Neural cell (in vitro differentiated cells): ENCODE results near the gene BNIP2. TPM values are rescaled to one million over a fixed set of nuclear protein-coding genes. Genes with fewer than 3 reads are reported as not detected.

Source experiments
- H2AFZ ChIP-seq: fragments of 200-600, 300-800 bp; sonication (generic), shearing (Covaris generic); 2 replicates; pipeline ENCODE4 v1.6.0; 2014; ENCODE audit warnings: low read depth, mild to moderate bottlenecking, antibody characterized with exemption, low read length, moderate library complexity
- H3F3A ChIP-seq: fragments of 200-600 bp; shearing (Covaris generic); 2 replicates; pipeline ENCODE4 v1.6.1; 2016; ENCODE audit warnings: mild to moderate bottlenecking, moderate library complexity, mixed read lengths, antibody characterized with exemption, low read length; ENCODE audit not compliant: insufficient read depth, poor library complexity, severe bottlenecking
- H3K27ac ChIP-seq: fragments of 200-600, 300-800 bp; sonication (generic), shearing (Covaris generic); 2 replicates; pipeline ENCODE4 v1.5.1; 2014; ENCODE audit warnings: mild to moderate bottlenecking, low read length, moderate library complexity
- H3K27me3 ChIP-seq: fragments of 300-800, 200-600 bp; sonication (generic), shearing (Covaris generic); 2 replicates; pipeline ENCODE4 v1.6.0; 2014; ENCODE audit warnings: mild to moderate bottlenecking, low read depth, low read length, moderate library complexity; ENCODE audit not compliant: insufficient read depth
- H3K36me3 ChIP-seq: fragments of 300-800, 200-600 bp; sonication (generic), shearing (Covaris generic); 2 replicates; pipeline ENCODE4 v1.5.1; 2014; ENCODE audit warnings: mild to moderate bottlenecking, antibody characterized with exemption, low read length, moderate library complexity; ENCODE audit not compliant: insufficient read depth
- H3K4me2 ChIP-seq: fragments of 300-800, 200-600 bp; sonication (generic), shearing (Covaris generic); 2 replicates; pipeline ENCODE4 v1.6.0; 2014; ENCODE audit warnings: mild to moderate bottlenecking, low read length
- H3K4me3 ChIP-seq: fragments of 300-800, 200-600 bp; sonication (generic), shearing (Covaris generic); 2 replicates; pipeline ENCODE4 v1.5.1; 2014; ENCODE audit warnings: mild to moderate bottlenecking, low read length, moderate library complexity
- H3K79me2 ChIP-seq: fragments of 200-600 bp; shearing (Covaris generic); replicated peaks from 2 replicates; pipeline ENCODE4 v1.6.0; 2014; ENCODE audit warnings: mild to moderate bottlenecking, low read length, moderate library complexity; ENCODE audit not compliant: insufficient read depth
- H3K9ac ChIP-seq: fragments of 300-800, 200-600 bp; sonication (generic), shearing (Covaris generic); 2 replicates; pipeline ENCODE4 v1.6.1; 2016; ENCODE audit warnings: mild to moderate bottlenecking, low read length, mixed read lengths
- H3K9me2 ChIP-seq: fragments of 200-600 bp; shearing (Covaris generic); 2 replicates; pipeline ENCODE4 v1.6.1; 2016; ENCODE audit warnings: mild to moderate bottlenecking, low read length, mixed read lengths; ENCODE audit not compliant: insufficient read depth
- H3K9me3 ChIP-seq: fragments of 200-600, 300-800 bp; sonication (generic), shearing (Covaris generic); 2 replicates; pipeline ENCODE4 v1.6.1; 2016; ENCODE audit warnings: mild to moderate bottlenecking, mixed run types, low read length, moderate library complexity, mixed read lengths
- H4K20me1 ChIP-seq: fragments of 200-600 bp; shearing (Covaris generic); 2 replicates; pipeline ENCODE4 v1.6.1; 2016; ENCODE audit warnings: mild to moderate bottlenecking, mixed run types; ENCODE audit not compliant: insufficient read depth
- EP300 ChIP-seq: fragments of 450-650 bp; conservative IDR thresholded peaks from 2 replicates; pipeline ENCODE4 v1.6.1; 2014; ENCODE audit warnings: antibody characterized with exemption, mild to moderate bottlenecking, moderate library complexity; ENCODE audit not compliant: poor library complexity, severe bottlenecking
- EZH2 ChIP-seq: fragments of 200-600, 300-800 bp; shearing (Covaris generic), sonication (generic); IDR thresholded peaks from 2 replicates; pipeline ENCODE4 v1.6.1; 2014; ENCODE audit warnings: antibody characterized with exemption, low read length, borderline replicate concordance, mild to moderate bottlenecking; ENCODE audit not compliant: insufficient read depth, poor library complexity, severe bottlenecking
- MXI1 ChIP-seq: fragments of 450-650 bp; conservative IDR thresholded peaks from 2 replicates; pipeline ENCODE4 v1.6.1; 2014; ENCODE audit warnings: antibody characterized with exemption, mild to moderate bottlenecking; ENCODE audit not compliant: poor library complexity, severe bottlenecking
- POLR2AphosphoS5 ChIP-seq: IDR thresholded peaks from 2 replicates; pipeline ENCODE4 v1.6.1; 2012
- RAD21 ChIP-seq: fragments of 450-650 bp; conservative IDR thresholded peaks from 2 replicates; pipeline ENCODE4 v1.6.1; 2014; ENCODE audit warnings: antibody characterized with exemption, mild to moderate bottlenecking, moderate library complexity
- SMC3 ChIP-seq: fragments of 450-650 bp; conservative IDR thresholded peaks from 2 replicates; pipeline ENCODE4 v1.6.1; 2014; ENCODE audit warnings: antibody characterized with exemption, mild to moderate bottlenecking, moderate library complexity; ENCODE audit not compliant: poor library complexity
- TAF1 ChIP-seq: IDR thresholded peaks from 2 replicates; pipeline ENCODE4 v1.6.1; 2012; ENCODE audit warnings: low read depth
- polyA plus RNA-seq: library from polyadenylated mRNA; depleted of rRNA; stranded (reverse); fragments of >200 nt; gene quantifications from 2 replicates; pipeline ENCODE4 v1.2.3, GENCODE V29; 2014
- TF ChIP-seq, protein P1 (sequence below): fragments of 450-650 bp; IDR thresholded peaks from 2 replicates; pipeline ENCODE4 v1.5.1; 2014; ENCODE audit warnings: antibody characterized with exemption, mild to moderate bottlenecking, moderate library complexity; ENCODE audit not compliant: poor library complexity, severe bottlenecking
- TF ChIP-seq, protein P2 (sequence below): IDR thresholded peaks from 2 replicates; pipeline ENCODE4 v1.6.1; 2012; ENCODE audit warnings: borderline replicate concordance

BNIP2 gene
- polyA plus RNA-seq, 1 donor from 2014 or later, result 142 TPM

DNA sequence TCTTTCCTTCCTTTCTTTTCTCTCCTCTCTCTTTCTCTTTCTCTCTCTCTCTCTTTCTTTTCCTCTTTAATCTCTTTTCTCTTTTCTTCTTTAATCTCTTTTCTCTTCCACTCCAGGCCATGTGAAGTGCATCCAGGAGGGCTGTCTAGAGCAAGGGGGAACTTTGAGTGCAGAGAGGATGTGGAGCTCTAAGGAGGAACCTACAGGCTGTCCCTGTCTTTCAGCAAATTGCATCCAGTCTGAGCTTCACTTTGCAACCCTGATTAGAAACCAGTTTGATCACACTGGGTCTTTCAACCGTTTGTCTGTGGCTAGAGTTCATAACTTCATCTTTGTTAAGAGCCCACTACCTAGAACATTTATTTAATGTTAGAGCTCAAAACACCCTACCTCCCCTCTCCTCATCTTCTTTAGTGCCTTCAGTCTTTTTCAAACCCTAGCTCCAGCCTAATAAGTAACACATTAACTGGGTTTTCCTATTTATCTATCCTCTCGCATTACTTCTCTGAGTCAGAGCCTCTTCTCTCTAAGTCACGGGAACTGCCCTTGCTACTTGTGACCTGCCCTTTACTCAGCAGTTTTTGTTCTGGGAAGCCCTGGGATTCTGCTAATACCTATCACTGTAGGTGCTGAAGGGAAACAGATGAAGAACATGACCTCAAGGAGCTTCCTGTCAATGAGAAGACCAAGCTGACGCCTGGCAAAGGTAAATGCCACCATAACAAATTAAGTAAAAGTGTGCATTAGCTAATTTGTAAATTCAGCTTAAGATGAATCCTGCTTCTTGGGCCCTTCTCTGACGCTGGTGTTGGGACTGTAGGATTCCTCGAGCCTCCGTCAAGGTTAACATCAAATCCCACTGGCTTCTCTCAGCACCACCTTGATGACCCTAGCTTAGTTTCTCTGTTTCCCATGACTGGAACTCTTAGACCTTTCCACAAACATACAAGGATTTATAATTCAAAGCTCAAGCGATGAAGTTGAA, 77.6 kb downstream of the BNIP2 start, which contains the start of gene GCNT3:
Gene GCNT3, plus strand, starts transcription at position 508 of the 985 bp plus-strand sequence. CDS start 6,456 bp downstream, outside the sequence.
- no peak within 1 kb of the TSS for H3K4me3 ChIP-seq
- H3K27ac ChIP-seq, result no peak within 1 kb of the TSS
- H3K79me2 ChIP-seq, result no peaks in the 10 kb centered on the region
- no peak within 1 kb of the TSS for H3K4me2 ChIP-seq
- no peak within 1 kb of the TSS for H3K9ac ChIP-seq
- TF ChIP-seq TAF1, result no peak
- no peak for TF ChIP-seq RAD21
- TF ChIP-seq, protein P1, sequence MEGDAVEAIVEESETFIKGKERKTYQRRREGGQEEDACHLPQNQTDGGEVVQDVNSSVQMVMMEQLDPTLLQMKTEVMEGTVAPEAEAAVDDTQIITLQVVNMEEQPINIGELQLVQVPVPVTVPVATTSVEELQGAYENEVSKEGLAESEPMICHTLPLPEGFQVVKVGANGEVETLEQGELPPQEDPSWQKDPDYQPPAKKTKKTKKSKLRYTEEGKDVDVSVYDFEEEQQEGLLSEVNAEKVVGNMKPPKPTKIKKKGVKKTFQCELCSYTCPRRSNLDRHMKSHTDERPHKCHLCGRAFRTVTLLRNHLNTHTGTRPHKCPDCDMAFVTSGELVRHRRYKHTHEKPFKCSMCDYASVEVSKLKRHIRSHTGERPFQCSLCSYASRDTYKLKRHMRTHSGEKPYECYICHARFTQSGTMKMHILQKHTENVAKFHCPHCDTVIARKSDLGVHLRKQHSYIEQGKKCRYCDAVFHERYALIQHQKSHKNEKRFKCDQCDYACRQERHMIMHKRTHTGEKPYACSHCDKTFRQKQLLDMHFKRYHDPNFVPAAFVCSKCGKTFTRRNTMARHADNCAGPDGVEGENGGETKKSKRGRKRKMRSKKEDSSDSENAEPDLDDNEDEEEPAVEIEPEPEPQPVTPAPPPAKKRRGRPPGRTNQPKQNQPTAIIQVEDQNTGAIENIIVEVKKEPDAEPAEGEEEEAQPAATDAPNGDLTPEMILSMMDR, result no peak
- TF ChIP-seq EZH2, result no peak
- TF ChIP-seq POLR2AphosphoS5, result no peak
- no peak for TF ChIP-seq MXI1
- TF ChIP-seq, protein P2, sequence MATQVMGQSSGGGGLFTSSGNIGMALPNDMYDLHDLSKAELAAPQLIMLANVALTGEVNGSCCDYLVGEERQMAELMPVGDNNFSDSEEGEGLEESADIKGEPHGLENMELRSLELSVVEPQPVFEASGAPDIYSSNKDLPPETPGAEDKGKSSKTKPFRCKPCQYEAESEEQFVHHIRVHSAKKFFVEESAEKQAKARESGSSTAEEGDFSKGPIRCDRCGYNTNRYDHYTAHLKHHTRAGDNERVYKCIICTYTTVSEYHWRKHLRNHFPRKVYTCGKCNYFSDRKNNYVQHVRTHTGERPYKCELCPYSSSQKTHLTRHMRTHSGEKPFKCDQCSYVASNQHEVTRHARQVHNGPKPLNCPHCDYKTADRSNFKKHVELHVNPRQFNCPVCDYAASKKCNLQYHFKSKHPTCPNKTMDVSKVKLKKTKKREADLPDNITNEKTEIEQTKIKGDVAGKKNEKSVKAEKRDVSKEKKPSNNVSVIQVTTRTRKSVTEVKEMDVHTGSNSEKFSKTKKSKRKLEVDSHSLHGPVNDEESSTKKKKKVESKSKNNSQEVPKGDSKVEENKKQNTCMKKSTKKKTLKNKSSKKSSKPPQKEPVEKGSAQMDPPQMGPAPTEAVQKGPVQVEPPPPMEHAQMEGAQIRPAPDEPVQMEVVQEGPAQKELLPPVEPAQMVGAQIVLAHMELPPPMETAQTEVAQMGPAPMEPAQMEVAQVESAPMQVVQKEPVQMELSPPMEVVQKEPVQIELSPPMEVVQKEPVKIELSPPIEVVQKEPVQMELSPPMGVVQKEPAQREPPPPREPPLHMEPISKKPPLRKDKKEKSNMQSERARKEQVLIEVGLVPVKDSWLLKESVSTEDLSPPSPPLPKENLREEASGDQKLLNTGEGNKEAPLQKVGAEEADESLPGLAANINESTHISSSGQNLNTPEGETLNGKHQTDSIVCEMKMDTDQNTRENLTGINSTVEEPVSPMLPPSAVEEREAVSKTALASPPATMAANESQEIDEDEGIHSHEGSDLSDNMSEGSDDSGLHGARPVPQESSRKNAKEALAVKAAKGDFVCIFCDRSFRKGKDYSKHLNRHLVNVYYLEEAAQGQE, result no peak
- no peak for TF ChIP-seq SMC3
- TF ChIP-seq EP300, result no peak
- H3F3A ChIP-seq, result no peaks in the 10 kb centered on the region
- H3K36me3 ChIP-seq, result no peaks in the 10 kb centered on the region
- no peaks in the 10 kb centered on the region for H4K20me1 ChIP-seq
- no peaks in the 10 kb centered on the region for H3K9me2 ChIP-seq
- H2AFZ ChIP-seq, result no peak within 1 kb of the TSS
- H3K27me3 ChIP-seq, result no peaks in the 10 kb centered on the region
- H3K9me3 ChIP-seq, result no peaks in the 10 kb centered on the region

DNA sequence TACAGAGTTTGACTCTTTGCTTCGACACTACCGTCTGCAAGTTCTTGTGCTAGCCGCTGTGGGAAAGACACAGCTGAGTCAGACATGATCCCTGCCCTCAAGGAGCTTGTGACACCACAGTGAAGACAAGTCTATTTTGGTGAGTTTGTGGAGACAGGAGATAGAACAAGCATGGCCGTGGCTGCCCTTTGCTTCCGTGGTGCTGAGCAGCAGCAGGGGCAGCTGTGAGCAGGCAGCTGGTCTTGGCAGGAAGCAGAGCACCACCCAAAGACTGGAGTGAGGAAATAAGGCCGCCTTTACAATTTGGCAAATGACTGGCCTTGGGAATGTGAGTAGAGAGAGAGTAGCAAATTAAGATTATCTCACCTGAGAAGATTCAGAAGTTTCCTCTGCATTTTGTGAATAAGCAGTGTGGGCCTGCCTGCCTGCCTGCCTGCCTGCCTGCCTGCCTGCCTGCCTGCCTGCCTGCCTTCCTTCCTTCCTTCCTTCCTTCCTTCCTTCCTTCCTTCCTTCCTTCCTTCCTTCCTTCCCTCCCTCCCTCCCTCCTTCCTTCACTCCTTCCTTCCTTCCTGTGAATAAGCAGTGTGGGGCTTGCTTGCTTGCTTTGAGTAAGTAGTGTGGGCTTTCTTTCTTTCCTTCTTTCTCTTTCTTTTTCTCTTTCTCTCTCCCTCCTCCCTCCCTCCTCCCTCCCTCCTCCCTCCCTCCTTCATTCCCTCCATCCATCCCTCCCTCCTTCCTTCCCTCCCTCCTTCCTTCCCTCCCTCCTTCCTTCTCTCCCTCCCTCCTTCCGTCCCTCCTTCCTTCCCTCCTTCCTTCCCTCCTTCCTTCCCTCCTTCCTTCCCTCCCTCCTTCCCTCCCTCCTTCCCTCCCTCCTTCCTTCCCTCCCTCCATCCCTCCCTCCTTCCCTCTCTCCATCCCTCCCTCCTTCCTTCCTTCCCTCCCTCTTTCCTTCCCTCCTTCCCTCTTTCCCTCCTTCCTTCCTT, 79.1 kb downstream of the BNIP2 start:
- Histone ChIP-seq H3K27ac (no peak overlapping the region), H3K9ac (no peak overlapping the region), H3K9me3 (no peaks in the 10 kb centered on the region), H3K27me3 (no peaks in the 10 kb centered on the region), H4K20me1 (no peaks in the 10 kb centered on the region), H3K36me3 (no peaks in the 10 kb centered on the region), H2AFZ (no peak overlapping the region), H3K4me3 (no peak overlapping the region), H3K79me2 (no peaks in the 10 kb centered on the region), H3K4me2 (no peak overlapping the region), H3F3A (no peaks in the 10 kb centered on the region), H3K9me2 (no peaks in the 10 kb centered on the region)
- TF ChIP-seq, protein P2, result no peak
- TF ChIP-seq, protein P1, result no peak
- TF ChIP-seq MXI1, result no peak
- no peak for TF ChIP-seq EP300
- no peak for TF ChIP-seq POLR2AphosphoS5
- TF ChIP-seq RAD21, result no peak
- TF ChIP-seq SMC3, result no peak
- TF ChIP-seq TAF1, result no peak
- TF ChIP-seq EZH2, result no peak
